Measurements from ENCODE around the gene WDR48. TPM values are rescaled to one million over a fixed set of nuclear protein-coding genes. Genes with fewer than 3 reads are reported as not detected.

WDR48 gene
- total and polyA plus RNA-seq, 9 donors = 20.7 to 55.5 (median 38.2) TPM

GRCh38 chr3:39139442-39139841 is 87.6 kb downstream of the WDR48 start:
- H3K36me3 ChIP-seq = no peaks in the 10 kb centered on the region
- intact Hi-C loops (cut with DNase I) = no loop called here
- no peak overlapping the region for H3K27ac ChIP-seq
- 75 to 80% (median 76%) methylated on average over 2 of the region's 2 CpGs for WGBS, 3 donors
- no peak for TF ChIP-seq POLR2A (IDR thresholded peaks at IDR 0.05)
- TF ChIP-seq EP300 (IDR thresholded peaks at IDR 0.05) = no peak
- no peak for TF ChIP-seq CTCF (IDR thresholded peaks at IDR 0.05)
- no peaks in the 10 kb centered on the region for H3K27me3 ChIP-seq
- DNase-seq = no peak
- H3K9me3 ChIP-seq = no peaks in the 10 kb centered on the region
- H3K4me1 ChIP-seq (ENCODE audit: insufficient read depth) = peaks cover 12% of the 10 kb centered on the region
- H3K4me3 ChIP-seq = no peak overlapping the region

- H3K27ac ChIP-seq = no peak overlapping the region
- intact Hi-C loops (cut with DNase I) = no loop called here
- H3K27me3 ChIP-seq = no peaks in the 10 kb centered on the region
- H3K4me1 ChIP-seq (ENCODE audit: insufficient read depth) = peaks cover 12% of the 10 kb centered on the region
- H3K9me3 ChIP-seq = no peaks in the 10 kb centered on the region
- no peak overlapping the region for H3K4me3 ChIP-seq
- no peak for DNase-seq
- H3K36me3 ChIP-seq = no peaks in the 10 kb centered on the region
- WGBS, 3 donors = 95 to 100% (median 98%) methylated on average over 2 of the region's 2 CpGs
- no peak for TF ChIP-seq POLR2A (IDR thresholded peaks at IDR 0.05)
- no peak for TF ChIP-seq EP300 (IDR thresholded peaks at IDR 0.05)
- no peak for TF ChIP-seq CTCF (IDR thresholded peaks at IDR 0.05)
These were observed 88.6 kb downstream of the WDR48 start for GRCh38 chr3:39140341-39140971.

GRCh38 chr3:39141171-39141995 is 89.6 kb downstream of the WDR48 start:
- H3K36me3 ChIP-seq = no peaks in the 10 kb centered on the region
- no peaks in the 10 kb centered on the region for H3K9me3 ChIP-seq
- DNase-seq = peak; percentile 55 to 83 (median 71)
- TF ChIP-seq POLR2A (IDR thresholded peaks at IDR 0.05) = no peak
- TF ChIP-seq EP300 (IDR thresholded peaks at IDR 0.05) = no peak
- TF ChIP-seq CTCF (IDR thresholded peaks at IDR 0.05) = no peak
- peak overlapping the region in 1 of 2 donors; percentile 8 for H3K27ac ChIP-seq
- WGBS, 3 donors = 28 to 49% (median 37%) methylated on average over 4 of the region's 4 CpGs
- peaks cover 15% of the 10 kb centered on the region for H3K4me1 ChIP-seq (ENCODE audit: insufficient read depth)
- no peak overlapping the region for H3K4me3 ChIP-seq
- intact Hi-C loops (cut with DNase I) = no loop called here
- H3K27me3 ChIP-seq = no peaks in the 10 kb centered on the region

- Histone ChIP-seq H3K4me3 (no peak overlapping the region), H3K9me3 (no peaks in the 10 kb centered on the region), H3K27ac (peak overlapping the region in 1 of 2 donors; percentile 8), H3K36me3 (no peaks in the 10 kb centered on the region), H3K4me1 (ENCODE audit: insufficient read depth) (peaks cover 22% of the 10 kb centered on the region), H3K27me3 (no peaks in the 10 kb centered on the region)
- intact Hi-C loops (cut with DNase I) = no loop called here
- DNase-seq = peak in 1 of 5 donors; percentile 29
- WGBS, 3 donors = 65 to 71% (median 68%) methylated on average over 5 of the region's 5 CpGs
- TF ChIP-seq EP300 (IDR thresholded peaks at IDR 0.05) = no peak
- TF ChIP-seq CTCF (IDR thresholded peaks at IDR 0.05) = no peak
- TF ChIP-seq POLR2A (IDR thresholded peaks at IDR 0.05) = no peak
These were observed 90.3 kb downstream of the WDR48 start for GRCh38 chr3:39142067-39142466.

Data from ovary (tissue), 9 donors.